Nephron progenitor cell (in vitro differentiated cells): ENCODE measurements around the gene SERGEF.
A peak's percentile ranks its signal among the peaks of the same experiment; 100 is the strongest.

ENCODE experiments used
- DNase-seq: peaks from one replicate; pipeline ENCODE4 v3.0.0; 2021
- H3K27ac Mint-ChIP-seq: 2 replicates; pipeline ENCODE4 v1.8.0; 2021; ENCODE audit warnings: mild to moderate bottlenecking, moderate library complexity, mixed read lengths
- H3K27me3 Mint-ChIP-seq: 2 replicates; pipeline ENCODE4 v1.8.0; 2021; ENCODE audit warnings: mild to moderate bottlenecking, low read depth, mixed read lengths; ENCODE audit not compliant: poor library complexity
- H3K36me3 Mint-ChIP-seq: 2 replicates; pipeline ENCODE4 v1.8.0; 2021; ENCODE audit warnings: low read depth, mixed read lengths
- H3K4me1 Mint-ChIP-seq: 2 replicates; pipeline ENCODE4 v1.8.0; 2021; ENCODE audit warnings: mixed read lengths
- H3K4me3 Mint-ChIP-seq: 2 replicates; pipeline ENCODE4 v1.8.0; 2021; ENCODE audit warnings: mild to moderate bottlenecking, moderate library complexity, mixed read lengths
- H3K9me3 Mint-ChIP-seq: 2 replicates; pipeline ENCODE4 v1.8.0; 2021; ENCODE audit warnings: mild to moderate bottlenecking, moderate library complexity, mixed read lengths
- TF ChIP-seq, protein P1 (sequence below): fragments of 200-600 bp; sonication (generic); IDR thresholded peaks from 2 replicates; pipeline ENCODE4 v1.5.0; 2021; ENCODE audit warnings: antibody characterized with exemption

The SERGEF gene

DNA sequence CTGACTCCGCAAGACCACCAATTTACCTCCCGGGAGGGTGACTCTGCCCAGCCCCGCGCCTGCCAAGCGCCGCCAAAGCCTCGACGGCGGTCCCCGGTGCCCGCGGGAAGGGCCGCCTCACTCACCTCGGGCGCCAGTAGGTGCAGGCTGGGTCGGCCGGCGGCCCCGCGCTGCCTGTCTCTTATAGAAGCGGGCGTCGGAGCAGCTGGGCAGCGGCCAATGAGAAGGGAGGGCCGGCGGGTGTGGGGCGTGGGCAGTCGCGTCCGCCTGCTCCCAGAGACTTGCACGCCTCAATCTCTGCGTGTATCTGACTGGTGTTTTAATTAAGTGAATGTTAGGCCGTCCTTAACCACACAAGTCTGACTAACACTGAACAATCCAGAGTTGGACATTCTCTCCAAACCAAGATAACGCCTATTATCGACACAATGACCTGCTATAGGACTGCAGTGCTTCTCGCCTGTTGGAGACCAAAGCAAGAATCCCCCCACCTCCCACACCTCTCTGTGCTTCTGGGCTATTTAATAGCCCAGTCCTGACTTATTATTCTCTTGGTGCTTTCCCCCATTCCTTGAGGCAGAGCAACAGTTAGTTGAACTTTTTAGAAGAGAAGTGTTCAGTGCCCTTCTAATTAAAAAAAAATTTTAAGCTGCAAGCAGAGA, 33.4 kb upstream of the SERGEF start, which contains the start of gene TPH1:
TSS of gene TPH1 (minus strand) at position 154 of the 662 bp plus-strand sequence. CDS start 5,507 bp downstream, outside the sequence.
- H3K4me3 Mint-ChIP-seq, result peak within 1 kb of the TSS; percentile 26
- H3K36me3 Mint-ChIP-seq, result no peaks in the 10 kb centered on the region
- TF ChIP-seq, protein P1, sequence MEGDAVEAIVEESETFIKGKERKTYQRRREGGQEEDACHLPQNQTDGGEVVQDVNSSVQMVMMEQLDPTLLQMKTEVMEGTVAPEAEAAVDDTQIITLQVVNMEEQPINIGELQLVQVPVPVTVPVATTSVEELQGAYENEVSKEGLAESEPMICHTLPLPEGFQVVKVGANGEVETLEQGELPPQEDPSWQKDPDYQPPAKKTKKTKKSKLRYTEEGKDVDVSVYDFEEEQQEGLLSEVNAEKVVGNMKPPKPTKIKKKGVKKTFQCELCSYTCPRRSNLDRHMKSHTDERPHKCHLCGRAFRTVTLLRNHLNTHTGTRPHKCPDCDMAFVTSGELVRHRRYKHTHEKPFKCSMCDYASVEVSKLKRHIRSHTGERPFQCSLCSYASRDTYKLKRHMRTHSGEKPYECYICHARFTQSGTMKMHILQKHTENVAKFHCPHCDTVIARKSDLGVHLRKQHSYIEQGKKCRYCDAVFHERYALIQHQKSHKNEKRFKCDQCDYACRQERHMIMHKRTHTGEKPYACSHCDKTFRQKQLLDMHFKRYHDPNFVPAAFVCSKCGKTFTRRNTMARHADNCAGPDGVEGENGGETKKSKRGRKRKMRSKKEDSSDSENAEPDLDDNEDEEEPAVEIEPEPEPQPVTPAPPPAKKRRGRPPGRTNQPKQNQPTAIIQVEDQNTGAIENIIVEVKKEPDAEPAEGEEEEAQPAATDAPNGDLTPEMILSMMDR, result no peak
- no peaks in the 10 kb centered on the region for H3K4me1 Mint-ChIP-seq
- H3K27ac Mint-ChIP-seq, result no peak within 1 kb of the TSS
- H3K27me3 Mint-ChIP-seq, result peaks cover 69% of the 10 kb centered on the region
- peak; percentile 71 for DNase-seq
- peaks cover 27% of the 10 kb centered on the region for H3K9me3 Mint-ChIP-seq

DNA sequence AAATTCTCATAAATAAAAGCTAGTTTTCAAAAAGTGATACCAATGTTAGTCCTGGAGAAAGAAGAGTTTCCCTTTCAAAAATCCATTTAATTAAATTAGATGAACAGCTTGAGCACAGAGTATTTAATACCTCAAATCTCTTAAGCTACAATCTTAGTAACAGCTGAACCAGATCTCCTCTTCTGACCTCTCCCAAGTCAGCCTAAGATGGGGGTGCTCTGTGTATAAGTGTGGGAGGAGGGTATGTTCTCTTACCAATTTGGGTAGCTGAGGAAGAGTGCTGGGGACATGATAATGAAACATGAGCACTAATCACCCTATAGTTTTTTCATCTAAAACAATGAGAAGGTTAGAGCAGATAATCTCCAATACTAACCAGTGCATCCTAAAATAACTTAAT, 23.6 kb upstream of the SERGEF start:
- TF ChIP-seq, protein P1, result no peak
- DNase-seq, result no peak
- H3K27ac Mint-ChIP-seq, result no peak overlapping the region
- no peaks in the 10 kb centered on the region for H3K9me3 Mint-ChIP-seq
- H3K4me3 Mint-ChIP-seq, result no peak overlapping the region
- H3K27me3 Mint-ChIP-seq, result peaks cover 35% of the 10 kb centered on the region
- H3K4me1 Mint-ChIP-seq, result no peaks in the 10 kb centered on the region
- no peaks in the 10 kb centered on the region for H3K36me3 Mint-ChIP-seq

DNA sequence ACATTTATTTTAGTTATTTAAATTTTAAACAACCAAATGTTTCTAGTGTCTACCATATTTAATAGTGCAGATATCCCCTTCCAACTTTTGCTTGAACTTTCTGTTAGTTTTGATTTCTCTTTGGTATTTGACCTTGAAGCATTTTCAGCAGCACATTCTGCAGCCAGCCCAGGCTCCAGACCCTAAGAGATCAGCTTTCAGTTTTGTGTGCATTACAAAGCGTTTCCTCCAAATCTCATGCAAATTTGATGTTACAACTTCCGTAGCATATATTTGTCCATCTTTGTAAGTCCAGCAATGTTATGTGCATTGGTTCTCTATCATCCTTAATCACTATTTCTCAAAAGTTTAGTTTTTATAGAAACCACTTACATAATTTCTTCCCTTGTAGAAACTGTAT, 14.6 kb upstream of the SERGEF start:
- H3K9me3 Mint-ChIP-seq, result no peaks in the 10 kb centered on the region
- H3K27ac Mint-ChIP-seq, result no peak overlapping the region
- TF ChIP-seq, protein P1, result no peak
- H3K36me3 Mint-ChIP-seq, result no peaks in the 10 kb centered on the region
- H3K27me3 Mint-ChIP-seq, result peaks cover 11% of the 10 kb centered on the region
- H3K4me3 Mint-ChIP-seq, result no peak overlapping the region
- H3K4me1 Mint-ChIP-seq, result no peaks in the 10 kb centered on the region
- no peak for DNase-seq

DNA sequence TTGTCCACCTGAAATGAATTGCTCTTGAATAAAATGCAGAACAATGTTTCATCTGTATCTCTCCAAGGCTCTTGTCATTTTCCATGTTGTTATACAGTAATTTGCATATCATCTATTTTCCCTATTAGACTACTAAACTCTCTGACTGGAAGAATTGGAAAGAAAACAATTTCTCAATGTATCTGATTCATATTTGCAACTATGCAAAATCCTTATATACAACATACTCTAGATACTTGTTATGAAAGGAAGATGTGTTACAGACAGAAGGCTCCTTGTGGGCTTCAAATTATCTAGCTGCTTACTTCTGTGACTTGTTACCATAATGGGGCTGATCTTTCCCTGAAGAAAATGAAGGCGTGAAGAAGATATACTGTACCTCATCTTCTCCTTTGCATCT, 9.6 kb upstream of the SERGEF start:
- H3K36me3 Mint-ChIP-seq, result no peaks in the 10 kb centered on the region
- no peak for DNase-seq
- H3K9me3 Mint-ChIP-seq, result no peaks in the 10 kb centered on the region
- TF ChIP-seq, protein P1, result no peak
- H3K27ac Mint-ChIP-seq, result no peak overlapping the region
- H3K4me1 Mint-ChIP-seq, result no peaks in the 10 kb centered on the region
- H3K4me3 Mint-ChIP-seq, result no peak overlapping the region
- H3K27me3 Mint-ChIP-seq, result peaks cover 8% of the 10 kb centered on the region

DNA sequence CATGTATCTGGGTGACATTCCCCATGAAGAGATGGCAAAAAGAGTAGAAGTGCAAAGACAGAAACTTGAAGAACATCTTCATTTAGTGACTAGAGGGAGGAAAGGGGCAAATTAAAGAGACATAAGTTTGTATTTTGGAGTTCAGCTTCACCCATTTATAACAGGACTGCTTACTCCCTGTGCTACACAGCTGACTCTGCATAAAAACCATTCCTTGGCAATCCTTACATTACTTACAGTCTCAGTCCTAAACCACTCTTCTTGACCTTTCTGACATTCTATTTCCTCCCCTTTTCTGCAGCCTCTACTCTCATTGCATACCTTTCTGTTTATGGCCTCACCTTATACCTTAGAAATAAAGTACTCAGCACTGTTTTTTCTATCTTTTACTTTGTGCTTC, 6.8 kb upstream of the SERGEF start:
- no peaks in the 10 kb centered on the region for H3K9me3 Mint-ChIP-seq
- TF ChIP-seq, protein P1, result no peak
- no peaks in the 10 kb centered on the region for H3K36me3 Mint-ChIP-seq
- no peak overlapping the region for H3K4me3 Mint-ChIP-seq
- peaks cover 26% of the 10 kb centered on the region for H3K27me3 Mint-ChIP-seq
- no peak for DNase-seq
- H3K27ac Mint-ChIP-seq, result no peak overlapping the region
- H3K4me1 Mint-ChIP-seq, result no peaks in the 10 kb centered on the region

DNA sequence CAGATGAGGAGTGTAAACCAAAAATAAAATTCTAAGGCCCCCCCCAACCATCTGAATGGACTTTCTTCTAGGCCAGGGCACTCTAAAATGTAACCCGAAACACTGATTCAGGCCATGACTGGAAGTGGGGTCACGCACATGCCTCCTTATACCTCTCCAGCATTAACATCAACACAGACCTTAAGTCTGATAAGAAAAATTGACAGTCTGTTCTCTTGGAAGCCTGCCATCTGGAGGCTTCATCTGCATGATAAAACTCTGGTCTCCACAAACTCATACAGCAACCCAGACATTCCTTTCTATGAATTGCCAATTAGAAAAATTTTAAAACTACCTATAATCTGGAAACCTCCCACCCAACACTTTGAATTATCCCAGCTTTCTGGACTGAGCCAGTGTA, 3.9 kb upstream of the SERGEF start:
- peaks cover 39% of the 10 kb centered on the region for H3K27me3 Mint-ChIP-seq
- no peaks in the 10 kb centered on the region for H3K36me3 Mint-ChIP-seq
- peaks cover 16% of the 10 kb centered on the region for H3K4me1 Mint-ChIP-seq
- no peaks in the 10 kb centered on the region for H3K9me3 Mint-ChIP-seq
- H3K27ac Mint-ChIP-seq, result no peak overlapping the region
- DNase-seq, result no peak
- H3K4me3 Mint-ChIP-seq, result no peak overlapping the region
- TF ChIP-seq, protein P1, result no peak
